Hypothalamus (tissue), 51 donors: ENCODE data around the gene ABCF2.

ENCODE experiments used
- DNase-seq, 51 donors: peaks; one replicate each; lab custom pipeline; 2025; lab: John Stamatoyannopoulos, UW

The ABCF2 gene

GRCh38 chr7:151243408-151244195, 16.6 kb upstream of the ABCF2 start:
- peak in 4 of 51 donors; percentile 30 to 42 (median 34) for DNase-seq

GRCh38 chr7:151243045-151243349, 16.0 kb upstream of the ABCF2 start:
- DNase-seq: no peak

- no peak for DNase-seq
Observed at GRCh38 chr7:151242159-151243044, 15.4 kb upstream of the ABCF2 start.

- DNase-seq: no peak
Observed at GRCh38 chr7:151241755-151242096, 14.7 kb upstream of the ABCF2 start.

GRCh38 chr7:151240942-151241754, 14.1 kb upstream of the ABCF2 start:
- DNase-seq: no peak

- no peak for DNase-seq
Observed at GRCh38 chr7:151240536-151240935, 13.5 kb upstream of the ABCF2 start.

- DNase-seq: no peak
Observed at GRCh38 chr7:151239837-151240459, 12.9 kb upstream of the ABCF2 start.

GRCh38 chr7:151238924-151239836, 12.2 kb upstream of the ABCF2 start:
- no peak for DNase-seq

GRCh38 chr7:151238190-151238810, 11.3 kb upstream of the ABCF2 start:
- DNase-seq: no peak

GRCh38 chr7:151237244-151238189, 10.5 kb upstream of the ABCF2 start:
- DNase-seq: no peak

GRCh38 chr7:151236406-151236805, 9.4 kb upstream of the ABCF2 start:
- DNase-seq: no peak

- DNase-seq: no peak
Observed at GRCh38 chr7:151235091-151235787, 8.2 kb upstream of the ABCF2 start.

- no peak for DNase-seq
Observed at GRCh38 chr7:151233804-151234203, 6.8 kb upstream of the ABCF2 start.

GRCh38 chr7:151232917-151233701, 6.1 kb upstream of the ABCF2 start:
- DNase-seq: peak in 19 of 51 donors; percentile 16 to 79 (median 45)

GRCh38 chr7:151232091-151232916, 5.3 kb upstream of the ABCF2 start, which contains the start of gene CHPF2:
TSS of gene CHPF2 (plus strand) at chr7:151232483. CDS start at chr7:151234012, 1,529 bp downstream.
- peak; percentile 42 to 94 (median 84) for DNase-seq

- DNase-seq: no peak
Observed at GRCh38 chr7:151231080-151231479, 4.1 kb upstream of the ABCF2 start.
